Loucy (cell line): Measurements from ENCODE around the gene ATAD3A.

Experiments used
- CTCF ChIP-seq: fragments of 200-600 bp; sonication (generic); conservative IDR thresholded peaks from 2 replicates; pipeline ENCODE4 v1.5.1; 2014; ENCODE audit warnings: mild to moderate bottlenecking, antibody characterized with exemption, low read length
- EZH2phosphoT487 ChIP-seq: fragments of 200-600 bp; IDR thresholded peaks from 2 replicates; pipeline ENCODE4 v1.6.1; 2018; ENCODE audit warnings: antibody characterized with exemption, mild to moderate bottlenecking, moderate library complexity, borderline replicate concordance

GRCh38 chr1:1470626-1471388 lies 41.2 kb upstream of the ATAD3A start:
- TF ChIP-seq CTCF (no peak), EZH2phosphoT487 (no peak)
